ENCODE measurements around the gene ARAP1.

ARAP1 gene

GRCh38 chr11:72766152-72766902 is 14.1 kb upstream of the ARAP1 start:
- no peak for TF ChIP-seq CTCF (conservative IDR thresholded peaks at IDR 0.05; ENCODE audit: low read length)
- H3K4me3 ChIP-seq (ENCODE audit: low read length): no peak overlapping the region
- no peak for DNase-seq (ENCODE audit: low read depth)

- no peak for TF ChIP-seq CTCF (conservative IDR thresholded peaks at IDR 0.05; ENCODE audit: low read length)
- no peak for DNase-seq (ENCODE audit: low read depth)
- H3K4me3 ChIP-seq (ENCODE audit: low read length): no peak overlapping the region
These were observed 12.3 kb upstream of the ARAP1 start for GRCh38 chr11:72764503-72764902.

- TF ChIP-seq CTCF (conservative IDR thresholded peaks at IDR 0.05; ENCODE audit: low read length): no peak
- no peak for DNase-seq (ENCODE audit: low read depth)
- H3K4me3 ChIP-seq (ENCODE audit: low read length): no peak overlapping the region
These were observed 11.6 kb upstream of the ARAP1 start for GRCh38 chr11:72763823-72764222.

- H3K4me3 ChIP-seq (ENCODE audit: low read length): no peak overlapping the region
- TF ChIP-seq CTCF (conservative IDR thresholded peaks at IDR 0.05; ENCODE audit: low read length): no peak
These were observed 10.6 kb upstream of the ARAP1 start for GRCh38 chr11:72762641-72763304.

DNA sequence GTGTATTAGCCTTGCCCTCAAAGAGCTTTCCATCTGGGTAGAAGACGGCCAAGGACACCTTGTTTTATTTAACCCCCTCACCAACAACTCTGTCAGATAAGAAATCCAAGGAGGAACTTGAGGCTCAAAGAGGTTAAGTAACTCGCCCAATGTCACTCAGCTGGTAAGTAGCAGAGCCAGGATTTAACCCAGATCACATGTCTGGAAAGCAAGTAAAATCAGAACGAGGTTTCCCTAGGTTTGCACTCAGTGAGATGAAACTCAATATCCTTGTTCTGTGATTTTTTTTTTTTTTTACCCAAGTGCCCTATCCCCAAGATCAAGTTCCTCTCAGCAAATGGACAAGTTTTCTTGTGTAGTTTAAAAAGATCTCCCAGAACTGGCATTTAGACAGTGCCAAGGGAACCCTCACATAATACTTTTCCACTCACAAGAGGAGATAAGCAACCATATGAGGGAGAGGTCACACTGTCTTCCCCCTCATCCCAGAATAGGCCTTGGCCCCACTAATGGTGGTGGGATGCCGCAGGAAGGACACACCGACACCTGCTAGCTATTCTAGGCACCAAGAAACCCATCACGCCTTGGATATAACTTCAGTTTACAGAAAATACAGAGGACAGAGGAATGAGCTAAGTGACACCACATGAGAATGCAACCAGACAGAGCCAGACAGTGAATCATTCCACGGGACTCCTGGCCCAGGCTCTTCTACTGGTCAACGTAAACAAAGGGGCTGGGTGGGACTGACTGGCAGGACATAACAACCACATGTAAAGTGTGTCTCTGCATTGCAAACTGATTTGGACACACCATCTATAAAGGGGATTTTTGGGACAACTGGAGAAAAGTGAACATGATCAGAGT is 8.6 kb upstream of the ARAP1 start:
- DNase-seq (ENCODE audit: low read depth): peak; percentile 50
- no peak for TF ChIP-seq CTCF (conservative IDR thresholded peaks at IDR 0.05; ENCODE audit: low read length)
- H3K4me3 ChIP-seq (ENCODE audit: low read length): no peak overlapping the region

More at GRCh38 chr11:72762641-72763304, 10.6 kb upstream of the ARAP1 start:
- DNase-seq (ENCODE audit: low read depth): no peak

DNA sequence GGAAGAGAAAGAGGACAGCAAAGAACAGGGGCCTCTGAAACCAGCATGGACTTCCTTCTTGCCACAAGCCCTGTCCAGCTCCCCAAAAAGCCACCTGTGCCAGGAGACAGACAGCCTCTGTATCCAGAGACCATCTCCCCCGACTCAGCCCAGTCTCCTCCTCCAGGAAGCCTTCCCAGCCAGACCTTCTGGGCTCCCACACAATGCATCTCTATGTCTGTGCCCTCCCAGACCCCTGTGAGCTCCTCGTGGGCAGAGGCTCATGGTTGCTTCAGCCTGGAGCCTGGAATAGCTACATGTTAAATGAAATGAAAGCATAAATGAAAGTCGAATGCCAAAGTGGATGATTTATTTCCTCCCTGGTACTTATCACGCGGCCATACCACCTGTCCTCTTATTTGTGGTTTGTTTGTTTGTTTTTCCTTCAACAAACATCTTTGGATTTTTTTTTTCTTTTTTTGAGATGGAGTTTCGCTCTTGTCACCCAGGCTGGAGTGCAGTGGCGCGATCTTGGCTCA is 7.3 kb upstream of the ARAP1 start:
- no peak for DNase-seq (ENCODE audit: low read depth)

More for the DNA sequence above, 7.3 kb upstream of the ARAP1 start:
- TF ChIP-seq CTCF (conservative IDR thresholded peaks at IDR 0.05; ENCODE audit: low read length): no peak
- no peak overlapping the region for H3K4me3 ChIP-seq (ENCODE audit: low read length)

Data from AG10803 (cell line).